Stimulated activated CD4-positive, alpha-beta T cell treated with anti-CD3 and anti-CD28 coated beads, Interleukin-15, amount 100 ng/mL, for 48 hours (primary cell): ENCODE data around the gene SGPL1.
"Not testable (repeated sequence)": the region's sequence is repeated elsewhere in the genome, so short reads cannot be mapped to it uniquely, and the experiment has no call there.

ENCODE experiments used
- DNase-seq, 2 donors: peaks; one replicate each; pipeline ENCODE4 v3.0.0-alpha.2; 2020; ENCODE audit warnings: low read depth in 2 of 2

Gene SGPL1

DNA sequence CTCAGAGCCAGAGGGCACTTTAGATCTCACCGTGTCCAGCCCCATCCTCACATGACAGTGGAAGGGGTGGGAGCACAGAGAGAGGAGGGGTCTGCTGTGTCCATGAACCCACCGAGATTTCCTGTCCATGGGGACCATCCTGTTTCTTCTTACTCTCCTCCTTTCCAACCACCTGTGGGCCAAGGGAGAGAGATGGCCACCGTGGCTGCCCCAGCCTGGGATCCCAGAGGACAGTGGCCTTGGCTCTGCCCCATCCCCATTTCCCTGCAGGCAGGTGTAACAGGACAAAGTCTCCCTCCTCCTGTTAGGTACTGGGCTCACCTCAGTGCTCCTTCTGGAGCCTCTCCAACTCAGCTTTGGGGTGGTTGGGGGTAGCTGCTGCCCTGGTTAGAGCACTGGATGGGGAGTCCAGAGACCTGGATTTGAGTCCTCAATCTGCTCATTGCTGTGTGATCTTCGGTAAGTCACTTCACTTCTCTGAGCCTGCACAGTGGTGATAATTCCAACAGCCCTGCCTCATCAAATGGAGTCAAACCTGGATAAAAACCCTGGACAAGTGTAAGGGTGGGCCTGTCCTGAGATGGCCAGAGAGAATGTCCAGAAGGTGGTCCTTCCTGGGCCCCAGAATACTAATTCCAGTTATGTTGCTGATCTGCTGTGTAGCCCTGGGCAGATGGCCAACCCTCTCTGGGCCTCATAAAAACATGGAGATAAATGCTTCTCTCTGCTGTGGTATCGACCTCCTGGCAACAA lies 90.5 kb downstream of the SGPL1 start:
- no peak for DNase-seq

DNA sequence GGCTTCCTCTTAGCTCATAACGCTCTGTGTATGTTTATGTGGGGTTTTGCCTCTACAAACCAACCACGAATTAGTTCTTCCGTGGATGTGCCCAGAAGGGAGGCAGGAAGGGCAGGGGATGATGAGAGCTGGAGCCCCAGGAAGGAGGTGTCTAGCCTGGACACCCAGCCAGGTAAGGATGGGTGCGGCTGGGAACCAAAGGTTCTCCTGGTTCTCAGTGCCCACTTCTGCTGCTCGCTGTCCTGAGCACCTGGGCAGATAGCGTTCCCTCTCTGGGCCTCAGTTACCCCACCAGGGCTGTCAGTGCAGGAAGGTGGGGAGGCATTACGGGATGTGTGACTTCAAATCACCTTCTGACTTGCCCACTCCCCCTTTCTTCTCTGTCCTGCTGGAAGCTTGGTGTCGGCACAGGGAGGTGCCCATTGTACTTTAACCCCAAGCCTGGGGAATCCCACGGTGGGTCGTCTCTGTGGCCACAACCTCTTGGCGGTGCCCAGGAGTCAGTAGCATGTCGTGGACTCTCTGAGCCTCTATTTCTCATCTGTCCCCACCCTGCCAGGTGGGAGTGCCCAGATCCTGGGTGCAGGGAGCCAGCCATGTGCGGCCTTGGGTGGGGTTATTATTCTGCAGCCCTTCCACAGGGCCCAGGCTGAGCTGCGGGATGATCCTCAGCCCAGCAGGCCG lies 91.3 kb downstream of the SGPL1 start:
- DNase-seq, result no peak

DNA sequence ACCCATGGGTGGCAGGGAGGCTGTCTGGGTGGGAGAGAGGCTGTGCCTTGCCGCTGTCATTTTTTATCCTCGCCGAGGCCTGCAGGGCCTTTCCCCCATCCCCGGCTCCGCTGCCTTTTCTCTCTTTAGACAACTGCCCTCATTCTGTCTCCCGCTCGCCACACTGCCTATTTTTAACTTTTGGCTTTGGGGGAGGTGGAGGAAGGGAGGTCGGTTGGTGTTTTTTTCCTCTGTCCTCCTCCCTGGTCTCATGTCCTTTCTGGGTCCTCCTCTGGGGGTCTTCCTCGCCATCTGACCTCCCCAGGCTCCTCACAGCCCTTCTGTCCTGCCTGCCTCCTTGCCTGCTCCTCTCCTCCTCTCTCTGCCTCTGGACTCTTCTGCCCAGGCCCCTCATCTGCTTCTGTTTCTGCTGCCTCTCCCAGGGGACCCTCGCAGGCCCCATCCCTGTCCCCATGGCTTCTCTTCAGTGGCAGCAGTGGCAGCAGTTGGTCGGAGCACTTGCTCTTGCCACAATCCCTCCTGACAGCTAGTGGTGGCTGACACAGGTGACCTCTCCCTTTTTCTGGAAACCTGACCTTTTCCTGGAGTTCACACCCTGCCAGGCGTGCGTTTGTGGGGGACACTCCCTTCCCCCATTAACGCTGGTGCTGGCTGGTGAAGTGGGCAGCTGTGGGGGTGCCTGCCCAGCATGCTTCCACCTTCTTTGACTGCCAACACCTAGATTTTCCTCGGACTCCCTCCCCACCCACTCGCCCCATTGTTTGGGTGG lies 92.1 kb downstream of the SGPL1 start:
- no peak for DNase-seq

DNA sequence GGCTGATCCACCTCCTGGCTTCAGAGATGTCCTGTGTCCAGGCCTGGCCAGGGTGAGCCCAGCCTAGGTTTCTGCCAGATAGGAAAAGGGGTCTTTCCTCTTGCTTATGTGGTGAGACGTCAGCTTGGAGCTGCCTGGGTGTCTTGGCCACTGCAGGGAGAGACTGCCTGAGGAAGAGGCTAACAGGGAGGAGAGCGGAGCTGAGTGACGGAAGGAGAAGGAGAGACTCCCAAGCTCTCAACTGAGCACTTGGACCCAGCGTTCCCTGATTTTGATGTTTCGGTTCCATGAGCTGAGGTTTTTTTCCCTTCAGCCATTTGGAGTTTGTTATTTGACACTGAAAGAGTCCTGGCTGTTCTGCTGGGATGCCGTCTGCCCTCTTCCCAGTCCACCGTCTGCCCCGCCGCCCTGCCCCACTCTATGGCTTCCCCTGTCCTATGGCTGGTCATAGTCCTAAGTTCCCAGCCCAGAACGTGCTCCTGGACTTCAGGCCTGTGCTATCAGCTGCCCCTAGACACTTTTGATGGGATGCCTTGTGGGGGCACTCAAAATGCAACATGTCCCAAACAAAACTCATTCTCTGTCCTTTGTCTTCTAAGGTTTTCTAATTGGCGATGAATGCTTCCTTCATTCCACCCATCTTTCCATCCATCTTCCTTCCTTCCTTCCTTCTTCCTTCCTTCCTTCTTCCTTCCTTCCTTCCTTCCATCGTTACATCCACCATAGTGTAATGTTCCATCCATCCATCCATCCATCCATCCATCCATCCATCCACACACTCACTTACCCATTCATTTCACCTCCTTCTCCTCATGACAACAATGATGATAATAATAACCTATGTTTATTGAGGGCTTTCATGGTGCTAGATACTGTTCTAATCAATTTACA lies 92.9 kb downstream of the SGPL1 start:
- no peak for DNase-seq

DNA sequence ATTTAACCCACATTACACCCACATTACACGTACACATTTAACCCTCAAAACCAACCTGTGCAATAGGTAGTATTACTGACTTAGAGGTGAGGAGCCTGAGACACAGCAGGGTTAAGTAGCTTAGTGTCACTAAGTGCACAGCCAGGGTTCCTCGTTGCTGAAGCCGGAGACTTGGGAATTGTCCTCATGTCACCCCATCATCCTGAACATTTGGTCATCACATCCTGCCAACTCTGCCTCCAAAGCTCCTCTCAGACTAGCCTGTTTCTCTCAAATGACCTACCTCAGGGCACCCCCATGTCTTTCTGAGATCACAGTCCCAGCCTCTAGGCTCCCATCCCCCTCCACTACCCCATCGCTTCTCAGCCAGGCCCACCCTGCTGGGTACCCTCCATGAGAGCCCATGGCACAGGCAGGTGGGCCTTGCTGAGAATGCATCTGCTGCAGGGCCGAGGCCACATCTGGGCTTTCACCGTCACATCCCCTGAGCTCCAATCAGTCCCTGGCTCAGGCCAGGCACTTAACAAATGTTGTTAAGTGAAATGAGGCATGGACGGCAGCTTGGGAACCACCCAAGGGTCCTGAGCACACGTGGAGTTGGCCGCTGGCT lies 93.7 kb downstream of the SGPL1 start:
- DNase-seq, result no peak

DNA sequence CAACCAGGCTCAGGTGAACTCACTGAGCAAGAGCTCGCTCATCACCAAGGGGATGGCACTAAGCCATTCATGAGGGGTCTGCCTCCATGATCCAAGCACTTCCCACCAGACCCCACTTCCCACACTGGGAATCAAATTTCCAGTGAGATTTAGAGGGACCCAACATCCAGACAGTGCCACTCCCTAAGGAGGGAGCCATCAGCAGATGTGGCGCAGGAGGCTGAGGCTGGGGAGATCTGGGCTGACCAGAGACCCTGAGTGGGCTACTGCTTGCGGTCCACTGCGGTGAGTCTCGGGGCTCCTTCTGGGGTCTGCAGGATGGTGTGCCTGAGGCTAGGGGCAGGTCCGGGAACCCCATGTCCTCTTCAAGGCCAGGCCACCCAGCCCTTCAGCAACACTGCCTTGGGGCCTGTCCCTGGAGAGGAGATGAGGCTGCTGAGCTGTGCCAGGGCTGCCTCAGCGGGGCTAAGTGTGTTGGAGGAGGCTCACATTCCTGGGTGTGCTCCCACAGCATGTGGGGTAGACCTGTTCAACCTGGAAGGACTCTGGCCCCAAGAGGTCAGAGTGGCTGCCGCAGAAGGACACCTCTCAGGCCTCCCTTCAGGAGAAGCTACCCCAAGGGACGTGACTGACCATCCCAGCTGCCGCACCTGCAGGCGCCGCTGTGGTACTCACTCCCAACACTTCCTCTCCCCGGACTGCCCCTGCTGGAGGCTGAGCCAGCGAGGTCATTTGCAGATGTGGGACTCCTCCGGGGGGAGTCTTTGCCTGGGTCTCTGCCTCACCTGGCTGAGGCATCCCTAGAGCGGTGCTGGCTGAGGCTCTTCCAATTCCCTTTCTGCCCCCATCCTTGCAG lies 95.0 kb downstream of the SGPL1 start:
- DNase-seq, result no peak

DNA sequence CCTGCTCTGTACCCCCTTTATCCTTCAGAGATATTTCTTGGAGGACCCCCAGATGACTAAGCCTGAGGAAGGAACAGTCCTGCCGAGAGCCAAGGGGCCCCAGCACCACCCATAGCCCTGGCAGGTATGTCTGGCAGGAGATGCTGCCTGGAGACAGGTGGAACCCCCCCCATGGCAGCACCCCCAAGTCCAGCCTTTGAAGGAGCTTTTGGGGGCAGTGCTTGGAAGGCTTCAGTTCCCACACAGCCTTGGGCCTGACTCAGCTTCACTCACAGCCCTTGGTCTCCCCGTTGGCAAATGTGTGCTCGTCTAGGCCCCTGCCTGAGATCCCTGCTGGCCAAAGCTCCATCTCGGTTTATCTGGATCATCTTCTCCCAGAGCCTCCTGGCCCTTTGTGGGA lies 95.6 kb downstream of the SGPL1 start:
- no peak for DNase-seq

DNA sequence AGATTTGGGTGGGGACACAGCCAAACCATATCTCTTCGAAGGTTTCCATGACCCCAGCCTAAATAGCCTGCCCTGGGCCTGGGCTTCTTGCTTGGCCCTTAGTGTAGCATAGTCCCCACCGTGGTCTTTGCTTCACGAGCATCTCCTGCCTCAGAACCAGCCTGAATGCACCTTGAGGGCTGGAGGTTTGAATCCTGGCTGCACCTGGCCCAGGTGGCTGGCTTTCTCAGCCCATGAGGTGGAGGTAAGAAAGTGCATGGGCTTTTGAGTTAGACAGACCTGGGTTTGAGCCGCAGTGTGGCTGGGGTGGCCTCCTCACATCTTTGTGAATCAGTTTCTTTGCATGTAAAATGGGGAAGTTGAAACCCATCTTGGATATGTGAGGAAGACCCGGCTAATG lies 96.8 kb downstream of the SGPL1 start:
- no peak for DNase-seq

DNA sequence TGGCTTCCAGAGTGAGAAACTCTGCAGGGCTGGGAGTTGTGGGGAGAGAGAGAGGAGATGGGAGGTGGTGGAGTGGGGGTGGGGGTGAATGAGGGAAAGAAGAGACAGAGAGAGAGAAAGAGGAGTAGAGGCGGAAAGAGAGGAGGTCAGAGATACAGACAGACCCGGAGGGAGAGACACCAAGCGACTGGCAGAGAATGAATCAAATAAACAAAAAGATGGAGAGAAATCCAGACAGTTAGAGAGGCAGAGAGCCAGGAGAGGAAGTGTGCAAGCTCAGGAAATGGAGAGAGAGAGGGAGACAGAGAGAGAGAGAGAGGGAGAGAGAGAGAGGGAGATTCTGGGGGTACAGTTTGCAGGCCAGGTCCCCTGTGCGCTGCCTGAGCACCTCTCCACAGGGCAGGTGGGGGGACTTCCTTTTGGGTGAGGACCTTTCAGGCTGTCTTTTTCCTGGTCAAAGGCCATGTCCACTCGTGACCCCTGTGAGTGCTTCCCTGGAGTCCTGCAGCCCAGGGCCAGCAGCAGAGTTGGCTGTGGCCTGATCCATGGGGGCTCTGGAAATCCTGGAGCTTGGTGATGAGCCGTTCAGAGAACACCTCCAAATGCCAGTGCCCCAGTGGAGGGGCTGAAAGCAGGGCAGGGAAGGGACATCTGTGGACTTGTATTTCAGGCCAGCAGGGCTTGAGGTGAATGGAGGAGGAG lies 97.6 kb downstream of the SGPL1 start:
- no peak for DNase-seq

DNA sequence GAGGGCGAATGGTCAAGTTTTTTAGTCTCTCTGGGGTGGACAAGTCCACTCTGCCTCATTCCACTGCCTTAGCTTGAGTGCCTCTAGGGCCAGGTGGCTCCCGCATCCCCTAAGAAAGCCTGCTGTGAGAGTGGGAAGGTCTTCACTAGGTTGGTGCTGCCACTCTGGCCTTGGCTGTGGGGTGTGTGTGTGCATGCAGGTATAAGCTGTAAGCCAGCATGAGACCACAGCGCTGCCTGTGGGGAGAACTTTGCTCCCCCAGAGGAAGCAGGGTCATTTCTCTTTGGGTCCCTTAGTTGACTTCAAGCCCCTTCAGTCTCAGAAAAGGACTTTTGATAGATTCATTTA lies 98.1 kb downstream of the SGPL1 start:
- DNase-seq, result no peak

DNA sequence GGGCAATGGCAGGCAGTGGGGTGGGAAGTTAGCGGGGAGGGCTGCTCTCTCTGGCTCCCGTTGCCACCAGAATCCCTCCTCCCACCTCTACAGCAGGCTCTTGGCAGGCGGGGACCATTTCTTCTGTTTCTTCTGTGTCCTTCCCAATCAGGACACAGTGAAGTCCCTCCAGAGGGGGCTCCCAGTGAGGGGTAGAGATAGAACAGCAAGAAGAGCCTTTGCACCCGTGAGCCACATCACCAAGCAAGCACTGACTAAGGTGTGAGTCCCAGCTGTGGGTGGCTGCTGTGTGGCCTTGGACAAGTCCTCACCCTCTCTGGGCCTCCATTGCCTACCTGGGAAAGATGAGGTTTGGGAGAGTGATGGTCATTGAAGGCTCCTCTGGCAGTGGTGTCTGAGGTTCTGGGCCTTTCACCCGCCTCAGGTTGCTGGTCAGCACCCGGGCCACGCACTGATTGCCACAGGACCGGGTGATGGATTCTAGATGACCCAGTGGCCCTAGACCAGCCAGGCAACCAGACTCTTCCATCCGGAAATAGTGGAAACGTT lies 98.6 kb downstream of the SGPL1 start:
- DNase-seq, result no peak

DNA sequence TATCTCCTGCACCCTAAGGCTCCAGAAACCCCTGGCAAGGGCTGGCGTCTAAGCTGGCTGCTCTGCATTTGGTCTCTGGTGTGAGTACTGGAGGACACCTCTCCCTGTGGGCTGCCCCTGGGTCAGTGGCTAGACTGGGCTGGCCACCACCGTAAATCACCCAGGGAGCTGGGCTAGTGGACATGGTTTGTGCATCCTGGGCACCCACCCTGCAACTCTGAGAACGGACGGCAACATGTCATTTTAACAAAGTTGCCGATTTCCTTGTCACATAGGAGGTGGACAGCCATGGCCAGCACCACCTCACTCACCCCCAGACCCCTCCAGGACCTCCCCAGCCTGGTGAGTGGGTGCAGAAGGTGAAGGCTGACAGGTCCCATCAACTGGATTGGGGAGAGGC lies 99.5 kb downstream of the SGPL1 start:
- no peak for DNase-seq

DNA sequence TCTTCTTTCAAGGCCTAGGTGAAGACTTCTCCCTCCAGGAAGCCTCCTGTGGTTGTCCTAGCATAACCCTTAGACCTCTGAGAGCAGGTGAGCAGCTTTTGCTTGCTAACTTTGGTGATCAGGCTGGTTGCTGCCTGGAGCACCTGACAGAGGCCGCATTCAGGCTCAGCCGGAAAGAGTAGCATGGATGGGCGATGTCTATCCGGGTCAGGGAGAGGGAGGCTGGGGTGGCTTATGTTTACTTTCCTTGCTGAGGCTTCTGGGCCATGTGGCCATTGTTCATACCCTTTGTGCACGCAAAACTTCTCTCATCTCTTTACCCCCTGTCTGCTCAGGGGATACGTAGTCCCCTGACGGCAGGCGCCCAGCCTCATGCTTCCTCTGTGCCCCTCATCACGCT lies 100.1 kb downstream of the SGPL1 start:
- DNase-seq, result no peak

DNA sequence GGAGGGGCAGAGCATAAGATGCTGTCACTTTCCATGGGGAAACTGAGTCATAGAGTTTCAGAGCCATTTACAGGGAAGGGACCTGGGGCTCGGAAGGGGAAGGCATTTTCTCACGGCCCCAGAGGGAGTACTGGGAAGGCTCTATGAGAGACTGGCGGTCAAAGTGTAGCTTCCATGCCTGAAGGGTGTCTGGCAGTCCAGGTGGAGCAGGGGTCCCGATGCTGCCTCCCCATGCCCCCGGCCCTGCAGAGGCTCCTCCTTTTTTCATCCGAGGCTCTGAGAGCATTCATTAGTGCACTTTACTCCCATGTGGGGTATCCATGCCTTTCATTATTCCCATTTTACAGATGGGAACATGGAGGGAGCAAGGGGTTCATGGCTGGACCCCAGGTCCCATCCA lies 100.5 kb downstream of the SGPL1 start:
- DNase-seq, result no peak

DNA sequence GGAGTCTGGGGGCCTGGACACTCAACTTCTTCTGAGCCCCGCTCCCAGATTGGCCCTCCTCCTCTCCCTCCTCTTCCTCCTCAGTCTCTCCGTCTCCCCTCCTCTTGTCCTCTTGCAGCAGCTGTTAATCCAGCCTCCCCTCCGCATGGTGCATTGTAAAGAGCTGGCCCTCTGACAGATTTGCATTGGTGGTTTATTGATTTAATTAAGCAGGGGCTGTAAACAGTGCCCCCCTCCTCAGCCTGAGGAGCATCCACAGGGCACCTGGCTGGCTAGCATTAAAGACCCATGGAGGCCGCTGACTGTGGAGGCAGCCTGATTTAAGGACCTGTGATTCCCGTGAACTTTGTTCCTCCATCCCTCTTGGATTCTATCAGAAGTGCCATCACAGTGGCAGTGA lies 101.5 kb downstream of the SGPL1 start:
- DNase-seq, result no peak

DNA sequence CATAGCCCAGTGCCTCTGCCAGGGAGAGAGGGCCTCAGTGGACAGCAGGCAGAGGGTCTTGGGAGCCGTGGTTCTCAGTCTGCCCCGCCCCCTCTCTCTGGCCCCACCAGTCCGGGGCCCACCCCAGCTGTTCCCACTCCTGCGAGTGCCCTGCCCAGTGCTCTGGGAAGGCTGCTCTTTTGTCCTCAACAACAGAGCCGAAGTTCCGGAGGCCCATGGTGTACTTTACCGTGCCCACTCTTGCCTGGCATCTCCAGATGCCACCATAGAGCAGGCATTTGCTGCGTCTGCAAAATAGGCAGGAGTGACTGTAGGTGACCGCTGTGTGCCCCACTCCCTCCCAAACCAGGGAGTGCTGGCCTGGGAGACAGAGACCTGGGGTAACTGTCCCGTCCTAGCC lies 101.9 kb downstream of the SGPL1 start:
- no peak for DNase-seq

DNA sequence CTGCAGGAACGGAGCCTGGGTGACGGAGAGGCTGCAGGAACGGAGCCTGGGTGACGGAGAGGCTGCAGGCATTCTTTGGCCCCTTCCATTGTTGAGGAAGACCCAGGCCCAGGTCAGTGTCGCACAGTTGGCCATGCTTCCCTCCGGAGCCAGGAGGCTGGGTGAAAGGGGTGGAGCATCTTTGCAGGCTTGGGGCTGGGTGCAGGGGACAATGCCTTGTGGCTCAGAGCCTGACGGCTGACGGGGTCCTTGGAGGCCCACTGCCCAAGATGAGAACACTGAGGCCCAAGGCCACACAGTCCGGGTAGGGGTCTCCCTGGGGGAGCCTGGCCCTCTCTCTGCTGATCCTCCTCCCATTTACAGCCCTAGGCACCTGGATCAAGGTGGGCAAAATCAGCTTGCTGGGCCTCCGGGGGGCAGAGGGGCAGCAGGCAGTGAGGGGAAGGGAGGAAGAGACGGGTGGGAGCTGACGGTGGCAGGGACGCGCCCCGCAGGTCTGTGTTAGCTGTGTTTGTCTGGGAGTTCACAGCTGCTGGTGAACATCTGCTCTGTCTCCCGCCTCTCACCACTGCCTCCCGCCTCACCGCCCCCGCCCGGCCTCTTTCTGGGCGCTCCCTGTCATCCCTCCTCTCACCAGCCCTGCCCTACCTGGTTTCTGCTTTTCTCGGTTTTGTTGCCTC lies 103.2 kb downstream of the SGPL1 start:
- DNase-seq, result no peak

DNA sequence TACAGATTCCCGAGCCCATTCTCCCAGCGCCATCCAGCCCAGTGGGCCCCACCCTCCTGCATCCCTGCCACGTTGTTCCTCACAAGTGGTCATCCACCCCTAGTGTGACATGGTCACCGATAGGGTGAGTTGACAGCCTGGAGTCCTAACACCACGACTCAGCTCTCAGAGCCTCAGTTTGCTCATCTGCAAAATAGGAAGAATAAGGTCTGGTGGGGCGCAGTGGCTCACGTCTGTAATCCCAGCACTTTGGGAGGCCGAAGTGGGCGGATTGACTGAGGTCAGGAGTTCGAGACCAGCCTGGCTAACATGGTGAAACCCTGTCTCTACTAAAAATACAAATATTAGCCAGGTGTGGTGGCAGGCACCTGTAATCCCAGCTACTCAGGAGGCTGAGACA lies 104.2 kb downstream of the SGPL1 start:
- not testable (repeated sequence) for DNase-seq

DNA sequence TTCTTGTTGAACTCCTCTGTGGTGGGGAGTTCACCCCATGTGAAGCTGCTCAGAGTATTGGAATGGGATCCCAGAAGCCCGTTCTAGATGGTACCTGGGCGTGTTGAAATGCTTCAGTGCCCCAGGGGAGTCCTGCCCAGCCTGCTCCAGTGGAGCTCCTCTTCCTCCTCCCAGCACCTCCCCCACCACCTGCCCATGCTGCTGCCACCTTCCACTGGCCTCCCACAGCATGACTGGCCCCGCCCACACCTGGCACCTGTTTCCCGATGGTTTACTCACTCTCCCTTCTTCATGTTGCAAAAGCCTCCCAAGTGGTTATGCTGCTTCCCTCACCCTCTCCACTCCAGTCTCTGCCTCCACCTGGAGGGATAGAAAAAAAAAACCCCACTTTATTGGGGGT lies 104.8 kb downstream of the SGPL1 start:
- DNase-seq, result no peak
